ENCODE measurements around the gene ADAM17. TPM values are rescaled to one million over a fixed set of nuclear protein-coding genes. Genes with fewer than 3 reads are reported as not detected.

The ADAM17 gene
- total RNA-seq, 1 donor from 2014 or later, result 50.5 TPM

GRCh38 chr2:9473308-9473984 lies 82.2 kb downstream of the ADAM17 start:
- DNase-seq (ENCODE audit: low read depth, low spot score), result no peak

GRCh38 chr2:9472511-9472910 lies 83.1 kb downstream of the ADAM17 start:
- DNase-seq (ENCODE audit: low read depth, low spot score), result no peak

GRCh38 chr2:9471206-9471605 lies 84.4 kb downstream of the ADAM17 start:
- DNase-seq (ENCODE audit: low read depth, low spot score), result no peak

GRCh38 chr2:9467687-9468086 lies 87.9 kb downstream of the ADAM17 start:
- no peak for DNase-seq (ENCODE audit: low read depth, low spot score)

GRCh38 chr2:9466147-9466683 lies 89.4 kb downstream of the ADAM17 start:
- DNase-seq (ENCODE audit: low read depth, low spot score), result no peak

- DNase-seq (ENCODE audit: low read depth, low spot score), result no peak
These were observed 90.5 kb downstream of the ADAM17 start for GRCh38 chr2:9465170-9465569.

GRCh38 chr2:9463698-9464034 lies 92.0 kb downstream of the ADAM17 start:
- DNase-seq (ENCODE audit: low read depth, low spot score), result no peak

- DNase-seq (ENCODE audit: low read depth, low spot score), result no peak
These were observed 92.5 kb downstream of the ADAM17 start for GRCh38 chr2:9462886-9463697.

GRCh38 chr2:9462313-9462712 lies 93.3 kb downstream of the ADAM17 start:
- DNase-seq (ENCODE audit: low read depth, low spot score), result no peak

GRCh38 chr2:9461079-9461478 lies 94.6 kb downstream of the ADAM17 start:
- no peak for DNase-seq (ENCODE audit: low read depth, low spot score)

- DNase-seq (ENCODE audit: low read depth, low spot score), result no peak
These were observed 95.1 kb downstream of the ADAM17 start for GRCh38 chr2:9460441-9461017.

- DNase-seq (ENCODE audit: low read depth, low spot score), result no peak
These were observed 104.4 kb downstream of the ADAM17 start for GRCh38 chr2:9451231-9451630.

GRCh38 chr2:9445089-9445488 lies 110.5 kb downstream of the ADAM17 start:
- no peak for DNase-seq (ENCODE audit: low read depth, low spot score)

GRCh38 chr2:9443526-9443925 lies 112.1 kb downstream of the ADAM17 start:
- DNase-seq (ENCODE audit: low read depth, low spot score), result no peak

- DNase-seq (ENCODE audit: low read depth, low spot score), result no peak
These were observed 114.1 kb downstream of the ADAM17 start for GRCh38 chr2:9441556-9441955.

- no peak for DNase-seq (ENCODE audit: low read depth, low spot score)
These were observed 115.4 kb downstream of the ADAM17 start for GRCh38 chr2:9440058-9440727.

- no peak for DNase-seq (ENCODE audit: low read depth, low spot score)
These were observed 116.1 kb downstream of the ADAM17 start for GRCh38 chr2:9439536-9439935.

Other genes with a start within 250 kb of the ADAM17 start
- 47.2 and 53.1 TPM in 2 replicates for gene ITGB1BP1, start 132.3 kb downstream of the ADAM17 start, total RNA-seq
- 53.8 and 54.5 TPM in 2 replicates for gene CPSF3, start 132.2 kb downstream of the ADAM17 start, total RNA-seq
- gene IAH1, start 81.3 kb downstream of the ADAM17 start, total RNA-seq, result 32.9 and 40.2 TPM in 2 replicates
- gene YWHAQ, start 75.2 kb upstream of the ADAM17 start, total RNA-seq, result 279 and 306 TPM in 2 replicates

Data from pulmonary artery endothelial cell (primary cell).